HG02852 (cell line): ENCODE data around the gene ZNF609.
"Not testable (repeated sequence)": the region's sequence is repeated elsewhere in the genome, so short reads cannot be mapped to it uniquely, and the experiment has no call there.

ENCODE experiments used
- ATAC-seq: cut with Tn5 transposase; IDR thresholded peaks from one replicate; pipeline ENCODE4 v1.9.1; 2021; ENCODE audit warnings: mild to moderate bottlenecking, moderate library complexity; ENCODE audit not compliant: unreplicated experiment

ZNF609 gene

GRCh38 chr15:64454282-64454681, 6.1 kb upstream of the ZNF609 start:
- ATAC-seq: no peak

- no peak for ATAC-seq
Measured at GRCh38 chr15:64455961-64456371, 4.4 kb upstream of the ZNF609 start.

- no peak for ATAC-seq
Measured at GRCh38 chr15:64456634-64457108, 3.7 kb upstream of the ZNF609 start.

- ATAC-seq: no peak
Measured at GRCh38 chr15:64459066-64459781, 1.2 kb upstream of the ZNF609 start.

- ATAC-seq: peak; percentile 8
Measured at GRCh38 chr15:64460724-64461720, 644 bp downstream of the ZNF609 start.

- ATAC-seq: no peak
Measured at GRCh38 chr15:64461721-64462162, 1.4 kb downstream of the ZNF609 start.

GRCh38 chr15:64462492-64462891, 2.1 kb downstream of the ZNF609 start:
- ATAC-seq: no peak

- ATAC-seq: no peak
Measured at GRCh38 chr15:64464276-64465005, 4.1 kb downstream of the ZNF609 start.

GRCh38 chr15:64466408-64467141, 6.2 kb downstream of the ZNF609 start:
- ATAC-seq: no peak

GRCh38 chr15:64472161-64472560, 11.8 kb downstream of the ZNF609 start:
- no peak for ATAC-seq

GRCh38 chr15:64474846-64475245, 14.5 kb downstream of the ZNF609 start:
- no peak for ATAC-seq

- no peak for ATAC-seq
Measured at GRCh38 chr15:64476550-64476949, 16.2 kb downstream of the ZNF609 start.

- ATAC-seq: no peak
Measured at GRCh38 chr15:64478863-64479262, 18.5 kb downstream of the ZNF609 start.

- ATAC-seq: no peak
Measured at GRCh38 chr15:64480891-64481290, 20.5 kb downstream of the ZNF609 start.

- no peak for ATAC-seq
Measured at GRCh38 chr15:64483749-64484148, 23.4 kb downstream of the ZNF609 start.

GRCh38 chr15:64485796-64486195, 25.4 kb downstream of the ZNF609 start:
- ATAC-seq: no peak

GRCh38 chr15:64490598-64491259, 30.4 kb downstream of the ZNF609 start:
- no peak for ATAC-seq

- ATAC-seq: no peak
Measured at GRCh38 chr15:64493641-64494040, 33.3 kb downstream of the ZNF609 start.

GRCh38 chr15:64495968-64496367, 35.6 kb downstream of the ZNF609 start:
- not testable (repeated sequence) for ATAC-seq
